Mesenchymal stem cell (in vitro differentiated cells and primary cell): ENCODE results near the gene MSMO1.

Experiments
- DNase-seq: peaks from one replicate; pipeline ENCODE4 v3.0.0-alpha.2; 2013
- H2AFZ ChIP-seq: one replicate; pipeline ENCODE4 v1.6.1; 2013; ENCODE audit warnings: low read depth, mild to moderate bottlenecking, control low read depth, inconsistent platforms, low read length, moderate library complexity
- H2AK5ac ChIP-seq: 2 replicates; pipeline ENCODE4 v1.6.1; 2013; ENCODE audit warnings: low read length, moderate library complexity, mild to moderate bottlenecking, inconsistent platforms; ENCODE audit not compliant: severe bottlenecking
- H2BK120ac ChIP-seq: one replicate; pipeline ENCODE4 v1.6.1; 2013; ENCODE audit warnings: low read depth, mild to moderate bottlenecking, inconsistent platforms, low read length, moderate library complexity
- H2BK12ac ChIP-seq, 2 experiments: one replicate each; pipeline ENCODE4 v1.6.1; 2013; ENCODE audit warnings: inconsistent platforms in 2 of 2, low read length in 2 of 2, mild to moderate bottlenecking in 2 of 2, moderate library complexity in 2 of 2, control low read depth in 1 of 2
- H2BK15ac ChIP-seq: one replicate; pipeline ENCODE4 v1.6.1; 2013; ENCODE audit warnings: mild to moderate bottlenecking, low read depth, inconsistent platforms; ENCODE audit not compliant: poor library complexity, severe bottlenecking
- H2BK5ac ChIP-seq: 2 replicates; pipeline ENCODE4 v1.6.1; 2013; ENCODE audit warnings: low read depth, mild to moderate bottlenecking, low read length, control low read depth, inconsistent platforms; ENCODE audit not compliant: poor library complexity, severe bottlenecking
- H3K14ac ChIP-seq, 2 experiments: one replicate each; pipeline ENCODE4 v1.6.1; 2013; ENCODE audit warnings: inconsistent platforms in 2 of 2, low read length in 2 of 2, control low read depth in 1 of 2, mild to moderate bottlenecking in 1 of 2, moderate library complexity in 1 of 2
- H3K18ac ChIP-seq, 2 experiments: one replicate each; pipeline ENCODE4 v1.6.1; 2013; ENCODE audit warnings: inconsistent platforms in 2 of 2, low read length in 2 of 2, control low read depth in 1 of 2, low read depth in 1 of 2, mild to moderate bottlenecking in 1 of 2
- H3K23ac ChIP-seq, 2 experiments: one replicate each; pipeline ENCODE4 v1.6.1; 2013; ENCODE audit warnings: inconsistent platforms in 2 of 2, low read length in 2 of 2, mild to moderate bottlenecking in 2 of 2, moderate library complexity in 2 of 2, control low read depth in 1 of 2
- H3K27ac ChIP-seq: 2 replicates; pipeline ENCODE4 v1.5.1; 2013; ENCODE audit warnings: mild to moderate bottlenecking, moderate library complexity, low read length, control low read depth, inconsistent platforms; ENCODE audit not compliant: poor library complexity, severe bottlenecking
- H3K27me3 ChIP-seq, 2 experiments: 2 replicates each; pipeline versions ENCODE4 v1.6.1 to v1.7.0; 2013; ENCODE audit warnings: low read length in 2 of 2, mild to moderate bottlenecking in 2 of 2, moderate library complexity in 2 of 2, control low read depth in 1 of 2, inconsistent platforms in 1 of 2; ENCODE audit not compliant: control insufficient read depth in 1 of 2, insufficient read depth in 1 of 2
- H3K36me3 ChIP-seq, 2 experiments: 2 replicates each; pipeline versions ENCODE4 v1.6.1 to v1.7.0; 2013; ENCODE audit warnings: low read length in 2 of 2, control low read depth in 1 of 2, inconsistent platforms in 1 of 2, low read depth in 1 of 2, mild to moderate bottlenecking in 1 of 2; ENCODE audit not compliant: insufficient read depth in 2 of 2, control insufficient read depth in 1 of 2
- H3K4ac ChIP-seq, 2 experiments: one replicate each; pipeline ENCODE4 v1.6.1; 2013; ENCODE audit warnings: inconsistent platforms in 2 of 2, low read length in 2 of 2, mild to moderate bottlenecking in 2 of 2, moderate library complexity in 2 of 2, control low read depth in 1 of 2, low read depth in 1 of 2
- H3K4me1 ChIP-seq: 2 replicates; pipeline ENCODE4 v1.6.1; 2013; ENCODE audit warnings: low read depth, low read length, control low read depth; ENCODE audit not compliant: control insufficient read depth, insufficient read depth
- H3K4me2 ChIP-seq: 2 replicates; pipeline ENCODE4 v1.6.1; 2013; ENCODE audit warnings: low read length, mild to moderate bottlenecking, inconsistent platforms; ENCODE audit not compliant: poor library complexity, severe bottlenecking
- H3K4me3 ChIP-seq, 2 experiments: 2 replicates each; pipeline versions ENCODE4 v1.5.1 to v1.7.0; 2013; ENCODE audit warnings: low read length in 2 of 2, mild to moderate bottlenecking in 2 of 2, control low read depth in 1 of 2, low read depth in 1 of 2; ENCODE audit not compliant: insufficient read depth in 1 of 2
- H3K79me1 ChIP-seq: replicated peaks from 2 replicates; pipeline ENCODE4 v1.6.1; 2013; ENCODE audit warnings: mild to moderate bottlenecking, control low read depth, low read length, inconsistent platforms; ENCODE audit not compliant: poor library complexity, severe bottlenecking
- H3K9ac ChIP-seq: 2 replicates; pipeline ENCODE4 v1.7.0; 2013; ENCODE audit warnings: mild to moderate bottlenecking, low read length, moderate library complexity
- H3K9me3 ChIP-seq: 2 replicates; pipeline ENCODE4 v1.7.0; 2013; ENCODE audit warnings: mild to moderate bottlenecking, low read length; ENCODE audit not compliant: control insufficient read depth
- H4K8ac ChIP-seq: one replicate; pipeline ENCODE4 v1.6.1; 2013; ENCODE audit warnings: inconsistent platforms, mild to moderate bottlenecking, low read length, moderate library complexity
- H4K91ac ChIP-seq: one replicate; pipeline ENCODE4 v1.6.1; 2013; ENCODE audit warnings: mild to moderate bottlenecking, low read length, inconsistent platforms
- WGBS: methylation state at CpG from one replicate; pipeline ENCODE4 v1.1.7; 2013; ENCODE audit warnings: mixed read lengths; 5-methylcytosine and 5-hydroxymethylcytosine counted together

MSMO1 gene

GRCh38 chr4:165360041-165360695, 32.7 kb downstream of the MSMO1 start:
- Histone ChIP-seq H3K4ac (no peak overlapping the region), H2BK5ac (no peak overlapping the region), H3K79me1 (no peaks in the 10 kb centered on the region), H2AFZ (no peak overlapping the region), H3K4me3 (peak overlapping the region in 1 of 2 experiments; percentile 32), H2BK12ac (no peak overlapping the region), H3K14ac (no peak overlapping the region), H3K36me3 (no peaks in the 10 kb centered on the region), H2BK120ac (no peak overlapping the region), H3K18ac (peak overlapping the region in 1 of 2 experiments; percentile 18), H3K9me3 (no peaks in the 10 kb centered on the region), H3K27ac (no peak overlapping the region), H3K9ac (peak overlapping the region; percentile 33), H2AK5ac (no peak overlapping the region), H2BK15ac (no peak overlapping the region), H3K27me3 (no peaks in the 10 kb centered on the region), H4K91ac (no peak overlapping the region), H4K8ac (no peak overlapping the region), H3K4me2 (no peak overlapping the region), H3K4me1 (no peaks in the 10 kb centered on the region), H3K23ac (no peak overlapping the region)
- 77% methylated on average over 4 of the region's 6 CpGs for WGBS
- no peak for DNase-seq

- peak overlapping the region in 1 of 2 experiments; percentile 14 for H3K4me3 ChIP-seq
- WGBS: 96% methylated on average over 7 of the region's 7 CpGs
- no peak overlapping the region for H3K18ac ChIP-seq
- H4K8ac ChIP-seq: no peak overlapping the region
- no peaks in the 10 kb centered on the region for H3K27me3 ChIP-seq
- no peaks in the 10 kb centered on the region for H3K79me1 ChIP-seq
- H3K36me3 ChIP-seq: no peaks in the 10 kb centered on the region
- H3K4me1 ChIP-seq: no peaks in the 10 kb centered on the region
- H3K9ac ChIP-seq: peak overlapping the region; percentile 33
- no peak overlapping the region for H3K14ac ChIP-seq
- no peak overlapping the region for H3K27ac ChIP-seq
- no peak overlapping the region for H3K23ac ChIP-seq
- H2AFZ ChIP-seq: no peak overlapping the region
- no peak overlapping the region for H2BK5ac ChIP-seq
- DNase-seq: no peak
- H3K4ac ChIP-seq: no peak overlapping the region
- H2BK12ac ChIP-seq: no peak overlapping the region
- H2BK120ac ChIP-seq: no peak overlapping the region
- no peak overlapping the region for H3K4me2 ChIP-seq
- no peak overlapping the region for H4K91ac ChIP-seq
- H2AK5ac ChIP-seq: no peak overlapping the region
- H2BK15ac ChIP-seq: no peak overlapping the region
- H3K9me3 ChIP-seq: no peaks in the 10 kb centered on the region
These were observed 33.7 kb downstream of the MSMO1 start for GRCh38 chr4:165360985-165361670.

DNA sequence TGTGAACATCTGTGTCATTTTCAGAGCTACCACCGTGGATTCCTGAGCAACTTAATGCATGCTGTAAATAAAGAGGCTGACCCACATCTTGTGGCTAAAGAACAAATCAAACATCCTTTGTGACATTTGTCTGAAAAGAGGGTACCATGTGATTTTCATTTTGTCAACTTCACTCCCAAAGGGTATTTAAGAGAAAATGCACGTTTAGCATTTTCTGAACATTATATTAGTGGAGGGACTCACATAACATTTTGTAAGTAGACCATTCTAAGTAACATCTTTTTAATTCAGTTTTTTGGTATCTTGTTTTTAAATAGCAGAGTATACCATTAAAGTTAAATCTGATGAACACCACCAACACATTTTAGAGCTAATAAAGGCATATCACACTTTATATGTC, 34.3 kb downstream of the MSMO1 start:
- Histone ChIP-seq H3K27me3 (no peaks in the 10 kb centered on the region), H3K9me3 (no peaks in the 10 kb centered on the region), H3K79me1 (no peaks in the 10 kb centered on the region), H3K23ac (no peak overlapping the region), H2BK12ac (no peak overlapping the region), H3K9ac (no peak overlapping the region), H2BK15ac (no peak overlapping the region), H2BK5ac (no peak overlapping the region), H2AFZ (no peak overlapping the region), H3K4ac (no peak overlapping the region), H3K4me1 (no peaks in the 10 kb centered on the region), H2AK5ac (no peak overlapping the region), H3K18ac (no peak overlapping the region), H4K8ac (no peak overlapping the region), H3K4me2 (no peak overlapping the region), H3K4me3 (no peak overlapping the region), H4K91ac (no peak overlapping the region), H3K36me3 (no peaks in the 10 kb centered on the region), H3K27ac (no peak overlapping the region), H3K14ac (no peak overlapping the region), H2BK120ac (no peak overlapping the region)
- DNase-seq: no peak
- 90% methylated on average over 1 of the region's 2 CpGs for WGBS

- no peaks in the 10 kb centered on the region for H3K36me3 ChIP-seq
- no peak overlapping the region for H2AK5ac ChIP-seq
- H3K27me3 ChIP-seq: no peaks in the 10 kb centered on the region
- WGBS: 29% methylated on average over 2 of the region's 2 CpGs
- no peak overlapping the region for H3K18ac ChIP-seq
- no peak overlapping the region for H4K91ac ChIP-seq
- H3K4ac ChIP-seq: no peak overlapping the region
- no peaks in the 10 kb centered on the region for H3K9me3 ChIP-seq
- no peak overlapping the region for H3K14ac ChIP-seq
- no peak overlapping the region for H2BK15ac ChIP-seq
- H2BK5ac ChIP-seq: no peak overlapping the region
- H3K27ac ChIP-seq: no peak overlapping the region
- H3K23ac ChIP-seq: no peak overlapping the region
- H3K79me1 ChIP-seq: no peaks in the 10 kb centered on the region
- H3K4me1 ChIP-seq: no peaks in the 10 kb centered on the region
- H2BK120ac ChIP-seq: no peak overlapping the region
- no peak overlapping the region for H3K9ac ChIP-seq
- H4K8ac ChIP-seq: no peak overlapping the region
- H2AFZ ChIP-seq: no peak overlapping the region
- peak; percentile 51 for DNase-seq
- H3K4me3 ChIP-seq: no peak overlapping the region
- no peak overlapping the region for H3K4me2 ChIP-seq
- H2BK12ac ChIP-seq: no peak overlapping the region
These were observed 37.1 kb downstream of the MSMO1 start for GRCh38 chr4:165364452-165365080.
